Measurements from ENCODE around the gene PBX3. TPM values are rescaled to one million over a fixed set of nuclear protein-coding genes. Genes with fewer than 3 reads are reported as not detected.

The PBX3 gene
- total and polyA plus RNA-seq, 2 of the 13 experiments (the other 11 are each of a cell fraction or from before 2014, with no cell fraction given), result 6.0 to 11.2 TPM

- no peak for TF ChIP-seq PREB (CRISPR knock-in tag; IDR thresholded peaks at IDR 0.05)
- no peak for TF ChIP-seq NFYB (CRISPR knock-in tag; IDR thresholded peaks at IDR 0.05)
- TF ChIP-seq CENPBD1 (CRISPR knock-in tag; IDR thresholded peaks at IDR 0.05; ENCODE audit: borderline replicate concordance, low read depth), result no peak
- no peak for TF ChIP-seq SIN3A (IDR thresholded peaks at IDR 0.05; ENCODE audit: borderline replicate concordance, low read depth, low read length)
- TF ChIP-seq ZNF432 (CRISPR knock-in tag; IDR thresholded peaks at IDR 0.05; ENCODE audit: borderline replicate concordance), result no peak
- TF ChIP-seq, protein P1, sequence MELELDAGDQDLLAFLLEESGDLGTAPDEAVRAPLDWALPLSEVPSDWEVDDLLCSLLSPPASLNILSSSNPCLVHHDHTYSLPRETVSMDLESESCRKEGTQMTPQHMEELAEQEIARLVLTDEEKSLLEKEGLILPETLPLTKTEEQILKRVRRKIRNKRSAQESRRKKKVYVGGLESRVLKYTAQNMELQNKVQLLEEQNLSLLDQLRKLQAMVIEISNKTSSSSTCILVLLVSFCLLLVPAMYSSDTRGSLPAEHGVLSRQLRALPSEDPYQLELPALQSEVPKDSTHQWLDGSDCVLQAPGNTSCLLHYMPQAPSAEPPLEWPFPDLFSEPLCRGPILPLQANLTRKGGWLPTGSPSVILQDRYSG (CRISPR knock-in tag; IDR thresholded peaks at IDR 0.05), result no peak
- TF ChIP-seq BATF2 (CRISPR knock-in tag; IDR thresholded peaks at IDR 0.05), result no peak
- peak; percentile 55 for TF ChIP-seq KAT8 (CRISPR knock-in tag; IDR thresholded peaks at IDR 0.05)
- TF ChIP-seq IRF2 (CRISPR knock-in tag; IDR thresholded peaks at IDR 0.05), result peak; percentile 34; the same call in 1 of the 2 replicates
- 0 out of 2 replicates have a peak, but pooled peaks have one; percentile 33 for TF ChIP-seq BRF2 (CRISPR knock-in tag; IDR thresholded peaks at IDR 0.05)
- peak; percentile 45; the same call in 1 of the 2 replicates for TF ChIP-seq RXRB (CRISPR knock-in tag; IDR thresholded peaks at IDR 0.05; ENCODE audit: borderline replicate concordance)
- no peak for TF ChIP-seq XRCC5 (optimal IDR thresholded peaks at IDR 0.05; ENCODE audit: low read length)
- TF ChIP-seq, protein P2, sequence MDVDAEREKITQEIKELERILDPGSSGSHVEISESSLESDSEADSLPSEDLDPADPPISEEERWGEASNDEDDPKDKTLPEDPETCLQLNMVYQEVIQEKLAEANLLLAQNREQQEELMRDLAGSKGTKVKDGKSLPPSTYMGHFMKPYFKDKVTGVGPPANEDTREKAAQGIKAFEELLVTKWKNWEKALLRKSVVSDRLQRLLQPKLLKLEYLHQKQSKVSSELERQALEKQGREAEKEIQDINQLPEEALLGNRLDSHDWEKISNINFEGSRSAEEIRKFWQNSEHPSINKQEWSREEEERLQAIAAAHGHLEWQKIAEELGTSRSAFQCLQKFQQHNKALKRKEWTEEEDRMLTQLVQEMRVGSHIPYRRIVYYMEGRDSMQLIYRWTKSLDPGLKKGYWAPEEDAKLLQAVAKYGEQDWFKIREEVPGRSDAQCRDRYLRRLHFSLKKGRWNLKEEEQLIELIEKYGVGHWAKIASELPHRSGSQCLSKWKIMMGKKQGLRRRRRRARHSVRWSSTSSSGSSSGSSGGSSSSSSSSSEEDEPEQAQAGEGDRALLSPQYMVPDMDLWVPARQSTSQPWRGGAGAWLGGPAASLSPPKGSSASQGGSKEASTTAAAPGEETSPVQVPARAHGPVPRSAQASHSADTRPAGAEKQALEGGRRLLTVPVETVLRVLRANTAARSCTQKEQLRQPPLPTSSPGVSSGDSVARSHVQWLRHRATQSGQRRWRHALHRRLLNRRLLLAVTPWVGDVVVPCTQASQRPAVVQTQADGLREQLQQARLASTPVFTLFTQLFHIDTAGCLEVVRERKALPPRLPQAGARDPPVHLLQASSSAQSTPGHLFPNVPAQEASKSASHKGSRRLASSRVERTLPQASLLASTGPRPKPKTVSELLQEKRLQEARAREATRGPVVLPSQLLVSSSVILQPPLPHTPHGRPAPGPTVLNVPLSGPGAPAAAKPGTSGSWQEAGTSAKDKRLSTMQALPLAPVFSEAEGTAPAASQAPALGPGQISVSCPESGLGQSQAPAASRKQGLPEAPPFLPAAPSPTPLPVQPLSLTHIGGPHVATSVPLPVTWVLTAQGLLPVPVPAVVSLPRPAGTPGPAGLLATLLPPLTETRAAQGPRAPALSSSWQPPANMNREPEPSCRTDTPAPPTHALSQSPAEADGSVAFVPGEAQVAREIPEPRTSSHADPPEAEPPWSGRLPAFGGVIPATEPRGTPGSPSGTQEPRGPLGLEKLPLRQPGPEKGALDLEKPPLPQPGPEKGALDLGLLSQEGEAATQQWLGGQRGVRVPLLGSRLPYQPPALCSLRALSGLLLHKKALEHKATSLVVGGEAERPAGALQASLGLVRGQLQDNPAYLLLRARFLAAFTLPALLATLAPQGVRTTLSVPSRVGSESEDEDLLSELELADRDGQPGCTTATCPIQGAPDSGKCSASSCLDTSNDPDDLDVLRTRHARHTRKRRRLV (CRISPR knock-in tag; IDR thresholded peaks at IDR 0.05), result no peak
Measured at GRCh38 chr9:125758986-125759763, 12.0 kb downstream of the PBX3 start (continued).

Measured in HepG2 (cell line).